ENCODE measurements around the gene R3HDM2.

R3HDM2 gene

DNA sequence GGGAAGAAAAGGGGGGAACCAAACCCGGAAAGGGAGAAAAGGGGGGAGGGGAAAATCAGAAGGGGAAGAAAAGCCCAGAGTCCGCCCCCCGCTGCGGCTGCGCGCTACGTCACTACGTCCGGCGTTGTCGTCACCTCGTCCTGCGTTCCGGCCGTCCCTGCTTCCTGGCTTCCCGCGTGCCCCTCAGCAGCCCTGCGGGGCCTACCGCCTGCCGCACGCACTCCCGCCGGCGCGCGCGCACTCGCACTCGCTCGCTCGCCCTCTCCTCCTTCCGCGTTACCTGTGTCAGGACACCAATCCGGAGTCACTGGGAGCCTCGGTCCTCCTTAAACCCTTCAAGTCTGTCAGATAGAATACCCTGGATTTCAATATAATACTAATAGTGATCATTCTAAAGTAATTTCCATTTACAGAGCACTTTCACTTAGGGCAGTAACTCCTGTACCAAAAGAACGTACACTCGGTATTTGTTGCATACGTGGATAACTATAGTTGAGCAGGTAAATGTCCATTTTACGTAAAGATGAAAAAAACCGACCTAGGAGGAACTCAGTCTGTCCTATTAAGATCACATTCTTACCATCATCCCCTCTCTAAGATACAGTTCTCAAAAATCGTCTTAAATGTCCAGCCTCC lies at the start of gene R3HDM2:
R3HDM2 (minus strand) TSS at position 113 of the 636 bp plus-strand sequence. CDS start 120,615 bp downstream, outside the sequence.
- DNase-seq (ENCODE audit: low spot score), result peak; percentile 91

DNA sequence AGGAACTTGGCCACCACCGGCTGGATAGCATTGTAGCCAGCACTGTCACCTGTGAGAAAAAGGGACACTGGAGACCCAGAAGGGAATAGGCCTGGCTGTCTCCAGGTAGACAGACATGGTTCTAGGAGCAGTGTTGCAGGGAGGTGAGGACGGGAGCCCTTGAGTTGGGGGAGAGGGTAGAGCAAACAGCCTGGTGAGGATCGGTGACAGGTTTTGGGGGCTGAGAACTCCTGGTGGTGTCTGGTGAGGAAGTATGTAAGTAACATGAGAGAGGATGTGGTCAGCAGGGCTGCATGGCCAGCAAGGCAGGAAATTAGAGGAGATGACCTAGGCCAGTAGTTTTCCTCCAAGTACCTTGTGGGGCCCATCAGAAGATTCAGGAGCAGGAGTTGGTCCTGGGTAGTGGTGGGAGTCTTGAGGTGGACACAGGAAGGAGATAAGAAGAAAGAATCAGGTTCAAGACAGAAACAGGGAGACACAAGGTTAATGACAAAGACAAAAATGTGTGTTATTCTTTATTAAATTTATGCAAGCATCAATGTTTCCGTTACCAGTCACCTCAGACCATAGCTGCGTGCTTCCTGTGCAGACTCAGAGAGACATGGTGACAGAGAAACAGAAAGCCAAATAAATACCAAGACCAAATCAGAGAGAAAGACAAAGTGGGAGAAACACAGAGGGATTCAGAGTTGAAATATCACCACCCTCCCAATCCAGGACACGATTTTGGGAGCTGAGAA lies 48.7 kb upstream of the R3HDM2 start, which contains the start of gene ARHGAP9:
ARHGAP9 (minus strand) TSS at position 491 of the 740 bp plus-strand sequence; CDS start at position 31, 460 bp downstream.
- DNase-seq (ENCODE audit: low spot score), result no peak

DNA sequence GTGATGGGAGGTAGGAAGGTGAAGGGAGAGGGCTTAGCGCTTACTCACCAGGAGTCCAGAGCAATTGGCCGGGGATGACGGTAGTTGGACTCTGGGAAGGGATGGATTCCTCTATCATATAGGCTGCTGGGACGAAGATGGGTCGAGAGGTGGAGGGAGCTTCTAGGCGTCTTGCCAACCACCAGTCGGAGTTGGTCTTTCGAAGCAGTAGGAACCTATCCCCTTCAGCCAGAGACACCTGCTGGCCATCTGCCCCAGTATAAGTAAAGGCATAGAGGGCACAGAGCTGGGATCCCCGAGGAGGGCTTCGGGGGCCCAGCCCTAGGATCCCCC lies 48.2 kb upstream of the R3HDM2 start:
- DNase-seq (ENCODE audit: low spot score), result no peak

GRCh38 chr12:57477710-57478681 lies 47.2 kb upstream of the R3HDM2 start:
- DNase-seq (ENCODE audit: low spot score), result no peak

- DNase-seq (ENCODE audit: low spot score), result no peak
Observed at GRCh38 chr12:57476993-57477709, 46.3 kb upstream of the R3HDM2 start.

- no peak for DNase-seq (ENCODE audit: low spot score)
Observed at GRCh38 chr12:57476162-57476992, 45.5 kb upstream of the R3HDM2 start.

DNA sequence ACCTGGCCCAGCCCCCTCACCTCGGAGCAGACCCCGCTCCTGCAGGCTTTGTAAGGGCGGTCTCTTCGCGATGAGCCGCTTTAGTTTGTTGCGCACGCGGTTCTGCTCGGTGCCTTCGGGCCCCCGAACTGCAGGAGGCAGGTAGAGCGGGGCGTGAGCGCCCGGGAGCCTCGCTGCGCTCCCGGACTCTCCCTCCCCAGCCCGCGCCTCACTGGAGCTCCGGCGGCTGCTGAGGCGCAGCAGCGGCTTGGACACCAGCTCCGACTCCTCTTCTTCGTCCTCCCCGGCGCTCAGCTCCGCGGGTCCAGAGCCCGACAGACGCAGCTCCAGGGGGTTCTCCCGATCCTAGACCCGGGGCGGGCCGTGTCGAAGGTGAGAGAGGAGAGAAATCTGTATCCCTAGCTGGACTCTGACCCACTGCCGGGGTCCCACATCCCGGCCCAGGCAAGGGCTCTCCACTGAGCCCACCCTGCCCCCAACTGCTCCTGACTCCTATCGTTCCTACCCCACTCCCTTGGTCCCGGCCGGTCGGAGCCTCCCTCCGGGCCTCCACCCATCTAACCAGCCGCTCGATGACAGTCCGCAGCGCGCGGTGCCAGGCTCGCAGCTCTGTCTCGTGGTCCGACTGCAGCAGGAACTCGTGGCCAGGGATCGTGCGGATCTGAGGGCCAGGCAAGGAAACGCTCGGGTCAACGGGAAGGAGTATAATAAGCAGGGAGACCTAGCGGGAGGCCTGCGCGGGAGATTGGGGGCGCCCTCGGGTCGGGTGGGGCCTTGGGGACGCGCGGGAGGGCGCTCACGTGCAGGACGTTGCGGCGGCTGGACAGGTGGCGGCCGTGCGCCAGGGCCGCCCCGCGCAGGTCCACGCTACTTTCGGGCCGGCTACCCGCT lies 44.7 kb upstream of the R3HDM2 start:
- DNase-seq (ENCODE audit: low spot score), result no peak

DNA sequence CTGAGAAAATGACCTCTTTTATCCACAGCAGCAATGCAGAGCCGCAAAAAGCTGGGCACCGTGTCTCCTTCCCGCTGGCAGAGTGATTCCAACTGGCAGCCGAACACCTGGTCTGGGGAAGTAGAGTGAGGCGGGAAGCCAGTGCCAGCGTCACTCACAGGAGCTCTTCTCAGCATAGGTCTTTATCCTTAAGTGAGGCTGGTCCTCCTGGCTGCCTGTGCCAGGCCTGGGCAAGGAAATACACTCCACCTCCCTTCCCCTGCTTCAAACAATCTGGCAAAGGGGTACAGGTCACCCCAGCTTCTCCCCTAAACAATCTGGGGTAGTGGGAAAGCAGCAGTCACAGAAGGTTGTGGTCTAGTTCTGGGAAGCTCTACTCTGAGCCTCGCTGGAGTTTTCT lies 44.0 kb upstream of the R3HDM2 start:
- DNase-seq (ENCODE audit: low spot score), result no peak

GRCh38 chr12:57474430-57474829 lies 43.6 kb upstream of the R3HDM2 start:
- no peak for DNase-seq (ENCODE audit: low spot score)

DNA sequence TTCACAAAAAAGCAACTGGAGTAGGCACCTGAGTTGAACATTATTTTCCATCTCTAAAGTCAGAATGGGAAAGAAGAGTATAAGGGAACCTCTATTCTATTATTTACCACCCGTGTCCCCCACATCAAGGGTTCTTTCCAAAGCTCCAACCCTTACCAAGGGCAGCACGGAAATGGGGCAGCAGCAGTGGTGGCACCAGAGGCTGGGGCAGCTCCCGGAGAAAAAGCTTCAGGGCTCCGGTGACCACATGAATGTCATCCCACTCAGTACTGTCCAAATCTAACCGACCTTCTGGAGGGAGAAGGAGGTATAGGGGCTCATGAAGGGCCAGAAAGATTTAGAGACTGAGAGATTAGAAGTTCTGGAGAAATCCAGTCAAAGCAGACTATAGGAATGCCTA lies 43.0 kb upstream of the R3HDM2 start:
- no peak for DNase-seq (ENCODE audit: low spot score)

DNA sequence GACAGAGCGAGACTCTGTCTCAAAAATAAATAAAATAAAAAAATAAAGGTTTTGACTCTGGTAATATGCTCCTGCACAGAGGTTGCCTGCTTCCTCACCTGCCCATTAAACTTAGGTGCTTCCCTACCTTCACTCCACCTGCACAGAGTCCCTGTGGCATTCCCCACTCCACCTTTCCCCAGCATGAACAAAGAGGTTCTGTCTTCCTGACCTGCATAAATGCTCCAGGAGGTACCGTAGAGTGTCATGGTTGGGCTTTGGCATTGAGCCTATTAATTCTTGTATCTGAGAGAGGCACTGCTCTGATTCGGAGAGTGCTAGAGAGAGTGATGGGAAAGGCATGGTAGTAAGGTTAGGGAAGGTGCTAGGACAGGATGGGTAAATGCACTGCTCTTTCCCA lies 42.5 kb upstream of the R3HDM2 start:
- DNase-seq (ENCODE audit: low spot score), result no peak

- no peak for DNase-seq (ENCODE audit: low spot score)
Observed at GRCh38 chr12:57472391-57472790, 41.5 kb upstream of the R3HDM2 start.

- no peak for DNase-seq (ENCODE audit: low spot score)
Observed at GRCh38 chr12:57471661-57472060, 40.8 kb upstream of the R3HDM2 start.

DNA sequence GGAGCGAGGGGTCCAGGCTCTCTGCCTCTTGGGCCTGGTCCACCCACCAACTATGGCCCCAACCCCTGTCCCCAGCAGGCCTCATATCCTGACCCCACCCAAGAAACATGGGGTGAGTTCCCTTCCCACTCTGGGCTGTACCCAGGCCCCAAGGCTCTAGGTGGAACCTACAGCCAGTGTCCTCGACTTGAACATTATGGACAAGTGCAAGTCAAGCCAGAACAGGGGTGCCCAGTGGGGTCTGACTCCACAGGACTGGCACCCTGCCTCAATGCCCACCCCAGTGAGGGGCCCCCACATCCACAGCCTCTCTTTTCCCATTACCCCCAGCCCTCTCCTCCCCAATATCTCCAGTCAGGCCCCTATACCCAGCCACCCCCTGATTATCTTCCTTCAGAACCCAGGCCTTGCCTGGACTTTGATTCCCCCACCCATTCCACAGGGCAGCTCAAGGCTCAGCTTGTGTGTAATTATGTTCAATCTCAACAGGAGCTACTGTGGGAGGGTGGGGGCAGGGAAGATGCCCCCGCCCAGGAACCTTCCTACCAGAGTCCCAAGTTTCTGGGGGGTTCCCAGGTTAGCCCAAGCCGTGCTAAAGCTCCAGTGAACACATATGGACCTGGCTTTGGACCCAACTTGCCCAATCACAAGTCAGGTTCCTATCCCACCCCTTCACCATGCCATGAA lies 40.3 kb upstream of the R3HDM2 start:
- DNase-seq (ENCODE audit: low spot score), result no peak

- DNase-seq (ENCODE audit: low spot score), result no peak
Observed at GRCh38 chr12:57470286-57470969, 39.6 kb upstream of the R3HDM2 start.

DNA sequence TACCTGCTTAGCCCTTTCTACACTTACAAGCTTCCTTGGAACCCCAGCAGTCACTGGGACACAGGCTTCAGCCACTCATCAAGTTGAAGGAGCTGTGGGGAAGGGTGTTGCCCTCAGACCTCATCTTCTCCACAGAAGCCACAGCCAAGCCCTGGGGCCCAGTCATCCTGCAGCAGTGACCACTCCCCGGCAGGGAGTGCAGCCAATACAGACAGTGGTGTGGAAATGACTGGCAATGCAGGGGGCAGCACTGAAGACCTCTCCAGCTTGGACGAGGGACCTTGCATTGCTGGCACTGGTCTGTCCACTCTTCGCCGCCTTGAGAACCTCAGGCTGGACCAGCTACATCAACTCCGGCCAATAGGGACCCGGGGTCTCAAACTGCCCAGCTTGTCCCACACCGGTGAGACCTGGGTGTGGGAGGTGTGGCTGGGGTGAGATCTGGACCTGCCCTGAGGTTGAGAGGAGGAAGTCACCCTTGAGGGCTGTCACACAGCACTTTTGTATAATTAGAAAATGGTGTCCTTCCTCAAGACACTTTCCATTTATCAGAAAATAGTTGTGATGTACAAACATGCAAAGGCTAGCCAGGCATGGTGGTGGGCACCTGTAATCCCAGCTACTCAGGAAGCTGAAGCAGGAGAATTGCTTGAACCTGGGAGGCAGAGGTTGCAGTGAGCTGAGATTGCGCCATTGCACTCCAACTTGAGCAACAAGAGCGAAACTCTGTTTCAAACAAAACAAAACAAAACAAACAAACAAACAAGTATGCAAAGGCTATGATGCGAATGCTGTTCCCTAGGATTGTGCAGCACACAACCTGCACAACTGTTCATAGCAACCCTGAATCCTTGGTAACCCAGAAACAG lies 38.7 kb upstream of the R3HDM2 start:
- no peak for DNase-seq (ENCODE audit: low spot score)

DNA sequence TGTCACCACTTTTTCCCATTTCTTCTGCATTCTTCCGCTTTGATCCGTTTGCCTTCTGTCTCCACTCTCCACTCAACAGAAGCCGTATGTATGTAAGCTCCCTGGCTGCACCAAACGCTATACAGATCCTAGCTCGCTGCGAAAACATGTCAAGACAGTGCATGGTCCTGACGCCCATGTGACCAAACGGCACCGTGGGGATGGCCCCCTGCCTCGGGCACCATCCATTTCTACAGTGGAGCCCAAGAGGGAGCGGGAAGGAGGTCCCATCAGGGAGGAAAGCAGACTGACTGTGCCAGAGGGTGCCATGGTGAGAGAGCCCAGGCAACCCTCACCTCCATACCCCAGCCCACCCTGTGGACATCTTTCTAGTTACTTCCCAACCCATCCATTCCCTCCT lies 37.1 kb upstream of the R3HDM2 start:
- DNase-seq (ENCODE audit: low spot score), result no peak
